Parathyroid adenoma (tissue), 2 donors: ENCODE measurements around the gene CELA2A.

Source experiments
- H2AFZ ChIP-seq: fragments of 300-600 bp; sonication (generic); one replicate; pipeline ENCODE4 v1.7.0; 2017; ENCODE audit warnings: antibody characterized with exemption, mild to moderate bottlenecking
- H3K27ac ChIP-seq: fragments of 300-600 bp; sonication (generic); one replicate; pipeline ENCODE4 v1.7.0; 2017
- H3K27me3 ChIP-seq: fragments of 300-600 bp; sonication (generic); one replicate; pipeline ENCODE4 v1.7.0; 2017; ENCODE audit warnings: low read length; ENCODE audit not compliant: control insufficient read depth, insufficient read depth
- H3K36me3 ChIP-seq: fragments of 300-600 bp; sonication (generic); one replicate; pipeline ENCODE4 v1.7.0; 2017; ENCODE audit warnings: low read length; ENCODE audit not compliant: control insufficient read depth, insufficient read depth
- H3K4me1 ChIP-seq: fragments of 300-600 bp; sonication (generic); one replicate; pipeline ENCODE4 v1.7.0; 2017; ENCODE audit warnings: control low read depth
- H3K4me2 ChIP-seq: fragments of 300-600 bp; sonication (generic); one replicate; pipeline ENCODE4 v1.7.0; 2017; ENCODE audit warnings: low read length
- H3K4me3 ChIP-seq: fragments of 300-600 bp; sonication (generic); one replicate; pipeline ENCODE4 v1.7.0; 2017; ENCODE audit warnings: low read depth, low read length
- H3K79me2 ChIP-seq: fragments of 300-600 bp; sonication (generic); one replicate; pipeline ENCODE4 v1.7.0; 2017; ENCODE audit warnings: control low read depth
- H3K9ac ChIP-seq: fragments of 300-600 bp; sonication (generic); one replicate; pipeline ENCODE4 v1.7.0; 2017; ENCODE audit warnings: mild to moderate bottlenecking
- H3K9me3 ChIP-seq: fragments of 300-600 bp; sonication (generic); one replicate; pipeline ENCODE4 v1.7.0; 2017; ENCODE audit warnings: low read length; ENCODE audit not compliant: control insufficient read depth
- TF ChIP-seq, protein P1 (sequence below): fragments of 300-600 bp; sonication (generic); IDR thresholded peaks from one replicate; pipeline ENCODE4 v1.7.0; 2017; ENCODE audit warnings: antibody characterized with exemption, mild to moderate bottlenecking
- donor health status: primary hyperparathyroidism.

CELA2A gene

DNA sequence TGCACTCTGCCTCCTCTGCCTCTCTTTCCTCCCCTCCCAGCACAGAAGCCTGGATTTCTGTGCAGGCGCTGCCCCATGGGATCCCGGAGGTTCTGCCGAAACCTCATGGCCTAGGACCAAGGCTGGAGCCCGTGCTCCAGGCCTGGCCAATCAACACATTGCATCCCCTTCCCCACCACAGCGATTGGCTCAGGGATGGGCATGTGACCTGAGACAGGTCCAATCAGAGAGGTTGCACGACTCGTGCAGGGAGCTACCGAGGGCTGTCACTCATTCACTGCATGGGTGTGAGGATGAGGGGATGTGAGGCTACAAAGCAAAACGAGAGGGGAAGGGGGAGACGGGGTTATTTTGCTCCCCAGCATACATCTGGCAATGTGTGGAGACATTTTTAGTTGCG, 16.1 kb downstream of the CELA2A start:
- H3K9me3 ChIP-seq: no peaks in the 10 kb centered on the region

DNA sequence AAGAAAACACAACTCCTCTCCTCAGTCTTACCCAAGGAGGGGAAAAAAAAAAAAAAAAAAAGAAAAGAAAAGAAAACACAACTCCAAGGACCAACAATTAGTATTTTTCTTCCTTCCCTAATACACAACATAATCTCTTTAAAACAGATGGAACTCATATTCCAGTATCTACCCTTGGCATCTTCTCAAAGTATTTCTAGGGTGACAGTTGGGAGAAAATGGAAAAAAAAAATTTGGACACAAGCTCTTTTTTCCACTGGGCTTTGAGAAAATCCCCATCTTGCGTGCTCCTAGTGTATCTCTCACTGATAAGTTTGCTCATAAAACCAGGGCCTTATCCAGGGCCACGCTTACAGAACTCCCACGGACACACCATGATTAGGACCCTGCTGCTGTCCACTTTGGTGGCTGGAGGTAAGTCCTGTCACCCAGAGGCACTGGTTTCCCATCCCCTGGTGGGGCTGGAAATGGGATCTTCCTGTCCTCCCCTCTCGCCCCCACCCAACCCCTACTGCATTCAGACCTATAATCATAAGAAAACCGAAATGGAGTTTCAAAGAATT, 19.3 kb downstream of the CELA2A start, which contains the start of gene CELA2B:
TSS of gene CELA2B (plus strand) at position 353 of the 563 bp plus-strand sequence. CDS start at position 375, 22 bp downstream.
- Histone ChIP-seq H3K4me3 (no peak within 1 kb of the TSS), H3K4me1 (no peaks in the 10 kb centered on the region), H3K27ac (no peak within 1 kb of the TSS), H2AFZ (no peak within 1 kb of the TSS), H3K9me3 (no peaks in the 10 kb centered on the region), H3K79me2 (no peaks in the 10 kb centered on the region), H3K4me2 (no peak within 1 kb of the TSS), H3K36me3 (no peaks in the 10 kb centered on the region), H3K9ac (no peak within 1 kb of the TSS), H3K27me3 (no peaks in the 10 kb centered on the region)
- TF ChIP-seq, protein P1, sequence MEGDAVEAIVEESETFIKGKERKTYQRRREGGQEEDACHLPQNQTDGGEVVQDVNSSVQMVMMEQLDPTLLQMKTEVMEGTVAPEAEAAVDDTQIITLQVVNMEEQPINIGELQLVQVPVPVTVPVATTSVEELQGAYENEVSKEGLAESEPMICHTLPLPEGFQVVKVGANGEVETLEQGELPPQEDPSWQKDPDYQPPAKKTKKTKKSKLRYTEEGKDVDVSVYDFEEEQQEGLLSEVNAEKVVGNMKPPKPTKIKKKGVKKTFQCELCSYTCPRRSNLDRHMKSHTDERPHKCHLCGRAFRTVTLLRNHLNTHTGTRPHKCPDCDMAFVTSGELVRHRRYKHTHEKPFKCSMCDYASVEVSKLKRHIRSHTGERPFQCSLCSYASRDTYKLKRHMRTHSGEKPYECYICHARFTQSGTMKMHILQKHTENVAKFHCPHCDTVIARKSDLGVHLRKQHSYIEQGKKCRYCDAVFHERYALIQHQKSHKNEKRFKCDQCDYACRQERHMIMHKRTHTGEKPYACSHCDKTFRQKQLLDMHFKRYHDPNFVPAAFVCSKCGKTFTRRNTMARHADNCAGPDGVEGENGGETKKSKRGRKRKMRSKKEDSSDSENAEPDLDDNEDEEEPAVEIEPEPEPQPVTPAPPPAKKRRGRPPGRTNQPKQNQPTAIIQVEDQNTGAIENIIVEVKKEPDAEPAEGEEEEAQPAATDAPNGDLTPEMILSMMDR: no peak

More for the DNA sequence above, 16.1 kb downstream of the CELA2A start:
- Histone ChIP-seq H3K4me3 (no peak overlapping the region), H3K4me1 (no peaks in the 10 kb centered on the region), H2AFZ (no peak overlapping the region), H3K36me3 (no peaks in the 10 kb centered on the region), H3K79me2 (no peaks in the 10 kb centered on the region), H3K4me2 (no peak overlapping the region), H3K9ac (no peak overlapping the region), H3K27ac (no peak overlapping the region), H3K27me3 (no peaks in the 10 kb centered on the region)
- TF ChIP-seq, protein P1: no peak

DNA sequence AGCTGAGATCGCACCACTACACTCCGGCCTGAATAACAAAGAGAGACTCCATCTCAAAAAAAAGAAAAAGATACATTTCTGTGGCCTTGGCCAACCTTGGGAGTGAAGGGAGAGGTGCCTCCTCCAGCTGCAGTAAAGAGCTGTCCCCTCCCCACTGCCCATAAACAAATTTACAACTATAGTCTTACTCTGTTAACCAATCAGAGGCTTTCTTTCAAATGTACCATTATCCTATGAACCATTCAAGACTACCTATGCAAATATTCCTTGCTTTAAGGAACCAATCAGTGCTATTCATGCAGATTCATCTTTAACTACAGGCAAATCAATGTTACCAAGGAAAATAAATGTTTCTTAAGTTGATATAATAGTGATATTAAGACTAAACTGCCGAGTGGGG, 20.4 kb downstream of the CELA2A start:
- no peak overlapping the region for H3K4me2 ChIP-seq
- no peak overlapping the region for H3K4me3 ChIP-seq
- no peaks in the 10 kb centered on the region for H3K79me2 ChIP-seq
- H3K4me1 ChIP-seq: no peaks in the 10 kb centered on the region
- TF ChIP-seq, protein P1: no peak
- H3K27me3 ChIP-seq: no peaks in the 10 kb centered on the region
- no peak overlapping the region for H2AFZ ChIP-seq
- no peak overlapping the region for H3K27ac ChIP-seq
- no peak overlapping the region for H3K9ac ChIP-seq
- H3K9me3 ChIP-seq: no peaks in the 10 kb centered on the region
- H3K36me3 ChIP-seq: no peaks in the 10 kb centered on the region

DNA sequence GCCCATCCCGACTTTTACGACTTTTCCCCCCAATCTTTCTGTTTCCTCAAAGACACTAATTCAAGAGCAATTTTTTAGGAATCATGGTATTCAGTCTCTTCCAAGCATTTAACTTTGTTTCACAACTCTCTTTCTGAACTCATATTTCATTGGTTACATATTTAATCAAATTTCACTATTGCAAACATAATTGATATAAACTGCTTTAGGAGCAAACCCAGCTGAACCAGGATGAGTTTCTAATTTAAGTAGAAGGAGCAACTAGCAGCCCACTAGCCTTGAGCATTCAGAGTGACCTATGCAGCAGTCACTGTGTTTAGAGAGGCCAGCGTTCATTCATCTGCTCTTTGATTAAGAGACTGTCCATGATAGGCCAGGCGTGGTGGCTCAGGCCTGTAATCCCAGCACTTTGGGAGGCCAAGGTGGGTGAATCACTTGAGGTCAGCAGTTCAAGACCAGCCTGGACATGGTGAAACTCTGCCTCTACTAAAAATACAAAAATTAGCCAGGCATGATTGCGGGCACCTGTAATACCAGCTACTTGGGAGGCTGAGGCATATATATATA, 21.2 kb downstream of the CELA2A start:
- Histone ChIP-seq H3K4me2 (no peak overlapping the region), H2AFZ (no peak overlapping the region), H3K79me2 (no peaks in the 10 kb centered on the region), H3K9me3 (no peaks in the 10 kb centered on the region), H3K4me3 (no peak overlapping the region), H3K4me1 (no peaks in the 10 kb centered on the region), H3K27me3 (no peaks in the 10 kb centered on the region), H3K27ac (no peak overlapping the region), H3K9ac (no peak overlapping the region), H3K36me3 (no peaks in the 10 kb centered on the region)
- TF ChIP-seq, protein P1: no peak
